ENCODE measurements around the gene TMEM94. TPM values are rescaled to one million over a fixed set of nuclear protein-coding genes. Genes with fewer than 3 reads are reported as not detected.
A peak's percentile ranks its signal among the peaks of the same experiment; 100 is the strongest.

Gene TMEM94
- total and polyA plus RNA-seq, 2 of the 13 experiments (the other 11 are each of a cell fraction or from before 2014, with no cell fraction given): 32.6 to 134 TPM

GRCh38 chr17:75504347-75505151, 48.1 kb downstream of the TMEM94 start (continued):
- TF ChIP-seq REPIN1 (CRISPR knock-in tag; IDR thresholded peaks at IDR 0.05; ENCODE audit: borderline replicate concordance, low read depth): peak; percentile 46; the same call in 1 of the 2 replicates
- no peak for TF ChIP-seq PTBP1 (IDR thresholded peaks at IDR 0.05; ENCODE audit: low read depth, low read length, poor library complexity, severe bottlenecking)
- TF ChIP-seq ZNF687 (CRISPR knock-in tag; IDR thresholded peaks at IDR 0.05): peak; percentile 72
- no peak for TF ChIP-seq ZBTB43 (CRISPR knock-in tag; conservative IDR thresholded peaks at IDR 0.05)
- peak; percentile 67; the same call in 1 of the 2 replicates for TF ChIP-seq MXD1 (CRISPR knock-in tag; IDR thresholded peaks at IDR 0.05)
- TF ChIP-seq ZNF556 (CRISPR knock-in tag; IDR thresholded peaks at IDR 0.05; ENCODE audit: borderline replicate concordance): no peak
- TF ChIP-seq ASH2L (IDR thresholded peaks at IDR 0.05; ENCODE audit: insufficient read length, low read depth, low read length): peak; percentile 45
- TF ChIP-seq SNAPC2 (CRISPR knock-in tag; IDR thresholded peaks at IDR 0.05): no peak
- no peak for TF ChIP-seq ZNF33A (CRISPR knock-in tag; IDR thresholded peaks at IDR 0.05; ENCODE audit: borderline replicate concordance)
- TF ChIP-seq ELF1 (CRISPR knock-in tag; IDR thresholded peaks at IDR 0.05): no peak
- TF ChIP-seq GABPB1 (CRISPR knock-in tag; IDR thresholded peaks at IDR 0.05): 0 out of 2 replicates have a peak, but pooled peaks have one; percentile 28
- TF ChIP-seq ZKSCAN5 (CRISPR knock-in tag; IDR thresholded peaks at IDR 0.05): no peak
- TF ChIP-seq GPBP1L1 (CRISPR knock-in tag; IDR thresholded peaks at IDR 0.05): no peak
- TF ChIP-seq RFXAP (CRISPR knock-in tag; IDR thresholded peaks at IDR 0.05; ENCODE audit: borderline replicate concordance): no peak
- no peak for TF ChIP-seq MYNN (CRISPR knock-in tag; IDR thresholded peaks at IDR 0.05; ENCODE audit: low read depth)
- no peak for TF ChIP-seq RFX5 (IDR thresholded peaks at IDR 0.05; ENCODE audit: low read depth, low read length)
- TF ChIP-seq ZNF503 (CRISPR knock-in tag; IDR thresholded peaks at IDR 0.05): no peak
- no peak for TF ChIP-seq ZNF552 (CRISPR knock-in tag; IDR thresholded peaks at IDR 0.05; ENCODE audit: borderline replicate concordance)
- peak; percentile 67 to 86 for TF ChIP-seq MAFK (conservative IDR thresholded peaks at IDR 0.05 in 1 of 2, IDR thresholded peaks at IDR 0.05 in 1 of 2; ENCODE audit: low read length in 2 of 2)

All from HepG2 (cell line).